GM18868 (cell line): ENCODE results near the gene TMEM120B.

Experiments used
- ATAC-seq: cut with Tn5 transposase; IDR thresholded peaks from one replicate; pipeline ENCODE4 v1.9.1; 2021; ENCODE audit warnings: mild to moderate bottlenecking, moderate library complexity; ENCODE audit not compliant: unreplicated experiment

TMEM120B gene

DNA sequence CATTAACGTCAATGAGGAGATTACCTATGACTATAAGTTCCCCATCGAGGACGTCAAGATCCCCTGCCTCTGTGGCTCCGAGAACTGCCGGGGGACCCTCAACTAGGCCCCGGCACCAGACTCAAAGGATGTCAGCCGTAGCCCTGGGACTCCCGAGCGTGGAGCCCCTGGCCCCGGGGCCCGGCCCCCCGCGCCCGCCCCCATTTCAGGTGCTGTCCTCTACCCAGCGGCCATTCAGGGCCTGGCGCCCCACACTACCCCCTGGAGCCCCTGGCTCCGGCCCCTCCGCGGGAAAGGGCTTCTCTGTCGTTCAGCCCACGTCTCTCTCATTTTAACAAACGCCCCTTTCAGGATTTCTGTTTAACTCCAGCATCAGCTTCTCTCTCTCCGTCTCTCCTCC, 117.6 kb downstream of the TMEM120B start:
- ATAC-seq = no peak

DNA sequence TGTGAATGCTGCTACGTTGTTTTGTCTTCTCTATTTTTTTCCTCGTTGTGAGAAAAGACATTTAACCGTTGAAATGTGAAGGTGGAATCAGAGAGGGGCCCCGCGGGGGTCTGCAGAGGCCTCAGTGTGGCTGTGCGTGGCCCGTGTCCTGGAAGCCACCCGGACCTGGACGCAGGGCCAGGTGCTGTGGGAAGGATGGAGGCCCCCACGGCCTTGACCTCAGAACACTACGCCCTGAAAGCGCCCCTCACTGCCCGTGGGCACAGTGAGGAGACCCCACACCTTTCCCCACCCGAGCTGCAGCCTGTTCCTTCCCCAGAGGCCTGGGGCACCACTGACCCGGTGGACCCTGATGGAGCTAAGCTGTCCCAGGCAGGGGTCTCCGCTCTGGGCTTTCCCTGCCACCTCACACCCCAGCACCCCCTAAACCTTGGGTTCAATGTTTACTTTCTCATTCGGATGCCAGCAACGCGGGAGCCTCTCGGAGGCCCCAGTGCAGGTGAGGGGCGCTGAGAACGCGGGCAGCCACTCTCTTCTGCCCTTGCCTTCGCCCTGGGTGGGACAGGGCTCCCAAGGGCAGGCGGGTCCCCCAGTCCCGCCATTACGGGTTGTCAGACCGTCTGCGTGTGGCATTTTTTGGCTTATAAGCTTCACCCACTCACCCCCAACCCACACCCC, 118.2 kb downstream of the TMEM120B start:
- ATAC-seq = no peak
